C4-2B (cell line): ENCODE results near the gene SH3RF2.

Experiments
- CTCF ChIP-seq: fragments of 450-650 bp; conservative IDR thresholded peaks from 2 replicates; pipeline ENCODE4 v1.5.1; 2017; ENCODE audit warnings: mild to moderate bottlenecking
- ZFX ChIP-seq: fragments of 450-650 bp; IDR thresholded peaks from 2 replicates; pipeline ENCODE4 v1.6.1; 2017

- no peak for TF ChIP-seq CTCF
- TF ChIP-seq ZFX, result no peak
Measured at GRCh38 chr5:145951071-145951470, 14.7 kb downstream of the SH3RF2 start.
